ENCODE results near the gene UGT1A8. TPM values are rescaled to one million over a fixed set of nuclear protein-coding genes. Genes with fewer than 3 reads are reported as not detected.

UGT1A8 gene
- total and polyA plus RNA-seq, 9 of the 15 experiments (the other 6 are each of a cell fraction or from before 2014, with no cell fraction given) = 0.04 TPM; not detected in 8

- Histone ChIP-seq H2AFZ (ENCODE audit: low read depth, low read length) (no peak overlapping the region), H3K4me3 (no peak overlapping the region), H4K20me1 (replicated peaks; ENCODE audit: control insufficient read depth, insufficient read depth, low read length) (no peaks in the 10 kb centered on the region), H3K9ac (ENCODE audit: insufficient read depth in 1 of 2, low read depth in 2 of 2, low read length in 2 of 2) (no peak overlapping the region), H3K79me2 (ENCODE audit: control insufficient read depth, insufficient read depth, low read length) (no peaks in the 10 kb centered on the region), H3K4me2 (ENCODE audit: insufficient read depth, low read length) (no peak overlapping the region; the same call in 1 of the 2 replicates), H3K9me3 (replicated peaks; ENCODE audit: control insufficient read depth, insufficient read depth, low read depth, low read length) (no peaks in the 10 kb centered on the region), H3K4me1 (replicated peaks in 1 of 2; ENCODE audit: control insufficient read depth in 2 of 2, insufficient read depth in 2 of 2, low read length in 2 of 2) (peaks cover 0 to 10% of the 10 kb centered on the region in 2 experiments; a peak in 3 of 5 replicates), H3K9me1 (ENCODE audit: control insufficient read depth, insufficient read depth, low read length) (no peaks in the 10 kb centered on the region), H3K27ac (ENCODE audit: extremely low read depth, low read depth, low read length) (peak overlapping the region; percentile 59; the same call in 2 of the 3 replicates), H3K27me3 (ENCODE audit: control insufficient read depth in 2 of 2, insufficient read depth in 2 of 2, low read length in 2 of 2) (no peaks in the 10 kb centered on the region), H3K36me3 (ENCODE audit: control insufficient read depth, insufficient read depth, low read length) (no peaks in the 10 kb centered on the region)
- intact Hi-C loops (cut with micrococcal nuclease) = no loop called here
- no peak for ATAC-seq
- FAIRE-seq = no peak
- in situ Hi-C loops (cut with MboI) = no loop called here
- no peak for DNase-seq (ENCODE audit: extremely low read depth in 1 of 4, low spot score in 3 of 4)
- BruUV-seq (replicated peaks) = no TSS peak
- WGBS (ENCODE audit: insufficient coverage, low coverage, missing lambda C conversion rate) = 60% methylated on average over 7 of the region's 8 CpGs
- no peak for TF ChIP-seq HSF4 (CRISPR knock-in tag; IDR thresholded peaks at IDR 0.05; ENCODE audit: borderline replicate concordance)
- TF ChIP-seq CCAR2 (IDR thresholded peaks at IDR 0.05; ENCODE audit: low read depth, low read length) = no peak
- TF ChIP-seq TAF15 (IDR thresholded peaks at IDR 0.05; ENCODE audit: low read depth, low read length) = no peak
- TF ChIP-seq HOMEZ (CRISPR knock-in tag; IDR thresholded peaks at IDR 0.05) = no peak
- POLR2A ChIA-PET = no interaction called here
- CTCF ChIA-PET (ENCODE audit: low intra/inter-chr PET ratio) = no interaction called here
These were observed 82.1 kb downstream of the UGT1A8 start for GRCh38 chr2:233699424-233700027.
